ENCODE results near the gene SERGEF.
A peak's percentile ranks its signal among the peaks of the same experiment; 100 is the strongest.

Gene SERGEF

GRCh38 chr11:17890325-17890724, 122.5 kb downstream of the SERGEF start:
- no peak overlapping the region for H3K4me3 ChIP-seq (ENCODE audit: low read depth, low read length)
- TF ChIP-seq, protein P1, sequence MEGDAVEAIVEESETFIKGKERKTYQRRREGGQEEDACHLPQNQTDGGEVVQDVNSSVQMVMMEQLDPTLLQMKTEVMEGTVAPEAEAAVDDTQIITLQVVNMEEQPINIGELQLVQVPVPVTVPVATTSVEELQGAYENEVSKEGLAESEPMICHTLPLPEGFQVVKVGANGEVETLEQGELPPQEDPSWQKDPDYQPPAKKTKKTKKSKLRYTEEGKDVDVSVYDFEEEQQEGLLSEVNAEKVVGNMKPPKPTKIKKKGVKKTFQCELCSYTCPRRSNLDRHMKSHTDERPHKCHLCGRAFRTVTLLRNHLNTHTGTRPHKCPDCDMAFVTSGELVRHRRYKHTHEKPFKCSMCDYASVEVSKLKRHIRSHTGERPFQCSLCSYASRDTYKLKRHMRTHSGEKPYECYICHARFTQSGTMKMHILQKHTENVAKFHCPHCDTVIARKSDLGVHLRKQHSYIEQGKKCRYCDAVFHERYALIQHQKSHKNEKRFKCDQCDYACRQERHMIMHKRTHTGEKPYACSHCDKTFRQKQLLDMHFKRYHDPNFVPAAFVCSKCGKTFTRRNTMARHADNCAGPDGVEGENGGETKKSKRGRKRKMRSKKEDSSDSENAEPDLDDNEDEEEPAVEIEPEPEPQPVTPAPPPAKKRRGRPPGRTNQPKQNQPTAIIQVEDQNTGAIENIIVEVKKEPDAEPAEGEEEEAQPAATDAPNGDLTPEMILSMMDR (IDR thresholded peaks at IDR 0.05; ENCODE audit: low read depth, low read length, missing control alignments), result peak; percentile 20
- DNase-seq (ENCODE audit: low read depth), result no peak

GRCh38 chr11:17887779-17888178, 125.1 kb downstream of the SERGEF start:
- DNase-seq (ENCODE audit: low read depth), result no peak
- no peak overlapping the region for H3K4me3 ChIP-seq (ENCODE audit: low read depth, low read length)
- TF ChIP-seq, protein P1 (IDR thresholded peaks at IDR 0.05; ENCODE audit: low read depth, low read length, missing control alignments), result no peak

DNA sequence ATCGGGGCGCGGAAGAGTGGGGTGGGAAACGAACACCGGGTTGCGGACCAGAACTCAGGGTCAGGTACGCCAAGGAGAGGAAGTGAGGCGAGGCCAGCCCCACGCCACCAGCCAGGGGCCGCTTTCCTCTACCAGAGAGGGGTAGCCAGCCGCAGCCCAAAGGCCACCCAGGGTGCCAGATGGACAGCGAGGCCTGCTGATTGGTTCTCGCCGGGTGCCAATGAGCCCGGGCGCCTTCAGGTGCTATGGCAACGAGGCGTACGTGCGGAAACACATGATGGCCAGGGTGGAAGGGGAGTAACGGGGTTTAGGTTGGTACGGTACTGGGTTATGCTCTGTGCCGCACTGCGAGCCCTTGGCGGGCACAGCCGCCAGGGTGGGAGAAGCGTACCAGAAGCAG, 128.9 kb downstream of the SERGEF start:
- no peak overlapping the region for H3K4me3 ChIP-seq (ENCODE audit: low read depth, low read length)
- TF ChIP-seq, protein P1 (IDR thresholded peaks at IDR 0.05; ENCODE audit: low read depth, low read length, missing control alignments), result no peak
- DNase-seq (ENCODE audit: low read depth), result no peak

- TF ChIP-seq, protein P1 (IDR thresholded peaks at IDR 0.05; ENCODE audit: low read depth, low read length, missing control alignments), result no peak
- DNase-seq (ENCODE audit: low read depth), result no peak
Observed at GRCh38 chr11:17883057-17883456, 129.8 kb downstream of the SERGEF start.

DNA sequence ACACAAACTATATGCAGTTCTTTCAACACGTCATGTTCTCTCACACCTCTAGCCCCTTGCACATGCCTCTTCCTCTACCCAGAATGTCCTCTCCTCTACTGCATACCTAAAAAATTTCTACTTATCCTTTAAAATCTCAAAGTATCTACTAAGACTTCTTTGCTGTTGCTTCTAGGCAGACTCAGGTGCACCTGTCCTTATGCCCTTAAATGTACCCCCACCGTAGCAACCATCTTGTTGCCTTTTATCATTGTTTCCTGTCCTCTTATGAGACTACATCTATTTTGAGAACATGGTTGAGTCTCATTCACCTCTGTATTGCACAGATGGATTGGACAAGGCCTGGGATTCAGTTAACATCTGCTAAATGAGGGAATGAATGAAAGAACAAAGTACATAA, 134.1 kb downstream of the SERGEF start:
- no peak for DNase-seq (ENCODE audit: low read depth)
- TF ChIP-seq, protein P1 (IDR thresholded peaks at IDR 0.05; ENCODE audit: low read depth, low read length, missing control alignments), result no peak
- H3K4me3 ChIP-seq (ENCODE audit: low read depth, low read length), result no peak overlapping the region

More at GRCh38 chr11:17883057-17883456, 129.8 kb downstream of the SERGEF start:
- no peak overlapping the region for H3K4me3 ChIP-seq (ENCODE audit: low read depth, low read length)

GRCh38 chr11:17877886-17878285, 135.0 kb downstream of the SERGEF start:
- no peak for DNase-seq (ENCODE audit: low read depth)
- H3K4me3 ChIP-seq (ENCODE audit: low read depth, low read length), result no peak overlapping the region
- TF ChIP-seq, protein P1 (IDR thresholded peaks at IDR 0.05; ENCODE audit: low read depth, low read length, missing control alignments), result no peak

- no peak overlapping the region for H3K4me3 ChIP-seq (ENCODE audit: low read depth, low read length)
- TF ChIP-seq, protein P1 (IDR thresholded peaks at IDR 0.05; ENCODE audit: low read depth, low read length, missing control alignments), result no peak
- no peak for DNase-seq (ENCODE audit: low read depth)
Observed at GRCh38 chr11:17876827-17877226, 136.0 kb downstream of the SERGEF start.

Measured in GM12864 (cell line).